ENCODE data around the gene LRP6. TPM values are rescaled to one million over a fixed set of nuclear protein-coding genes. Genes with fewer than 3 reads are reported as not detected.

Gene LRP6
- total RNA-seq, 1 donor from 2014 or later = 2.2 TPM

GRCh38 chr12:12214635-12215131 lies 52.2 kb downstream of the LRP6 start:
- intact Hi-C loops (cut with micrococcal nuclease) = no loop called here

- intact Hi-C loops (cut with micrococcal nuclease) = no loop called here
These were observed 52.6 kb downstream of the LRP6 start for GRCh38 chr12:12214201-12214600.

GRCh38 chr12:12212769-12213168 lies 54.1 kb downstream of the LRP6 start:
- intact Hi-C loops (cut with micrococcal nuclease) = no loop called here

GRCh38 chr12:12210983-12211382 lies 55.9 kb downstream of the LRP6 start:
- intact Hi-C loops (cut with micrococcal nuclease) = no loop called here

- intact Hi-C loops (cut with micrococcal nuclease) = no loop called here
These were observed 56.4 kb downstream of the LRP6 start for GRCh38 chr12:12210416-12210815.

GRCh38 chr12:12209675-12210074 lies 57.2 kb downstream of the LRP6 start:
- intact Hi-C loops (cut with micrococcal nuclease) = no loop called here

GRCh38 chr12:12209043-12209442 lies 57.8 kb downstream of the LRP6 start:
- intact Hi-C loops (cut with micrococcal nuclease) = no loop called here

GRCh38 chr12:12207746-12208145 lies 59.1 kb downstream of the LRP6 start:
- intact Hi-C loops (cut with micrococcal nuclease) = no loop called here

GRCh38 chr12:12206776-12207388 lies 60.0 kb downstream of the LRP6 start:
- intact Hi-C loops (cut with micrococcal nuclease) = no loop called here

- intact Hi-C loops (cut with micrococcal nuclease) = no loop called here
These were observed 64.1 kb downstream of the LRP6 start for GRCh38 chr12:12202747-12203146.

- intact Hi-C loops (cut with micrococcal nuclease) = no loop called here
These were observed 64.7 kb downstream of the LRP6 start for GRCh38 chr12:12202105-12202504.

- intact Hi-C loops (cut with micrococcal nuclease) = no loop called here
These were observed 65.5 kb downstream of the LRP6 start for GRCh38 chr12:12201274-12201758.

- intact Hi-C loops (cut with micrococcal nuclease) = no loop called here
These were observed 66.5 kb downstream of the LRP6 start for GRCh38 chr12:12200363-12200762.

- intact Hi-C loops (cut with micrococcal nuclease) = no loop called here
These were observed 68.7 kb downstream of the LRP6 start for GRCh38 chr12:12198124-12198523.

- intact Hi-C loops (cut with micrococcal nuclease) = no loop called here
These were observed 69.7 kb downstream of the LRP6 start for GRCh38 chr12:12197128-12197527.

GRCh38 chr12:12195516-12195915 lies 71.3 kb downstream of the LRP6 start:
- intact Hi-C loops (cut with micrococcal nuclease) = no loop called here

GRCh38 chr12:12195081-12195480 lies 71.8 kb downstream of the LRP6 start:
- intact Hi-C loops (cut with micrococcal nuclease) = no loop called here

- intact Hi-C loops (cut with micrococcal nuclease) = no loop called here
These were observed 72.6 kb downstream of the LRP6 start for GRCh38 chr12:12194206-12194605.

- intact Hi-C loops (cut with micrococcal nuclease) = no loop called here
These were observed 75.8 kb downstream of the LRP6 start for GRCh38 chr12:12191008-12191407.

- intact Hi-C loops (cut with micrococcal nuclease) = no loop called here
These were observed 76.6 kb downstream of the LRP6 start for GRCh38 chr12:12190087-12190809.

GRCh38 chr12:12185414-12185813 lies 81.4 kb downstream of the LRP6 start:
- intact Hi-C loops (cut with micrococcal nuclease) = no loop called here

- intact Hi-C loops (cut with micrococcal nuclease) = no loop called here
These were observed 84.0 kb downstream of the LRP6 start for GRCh38 chr12:12182703-12183365.
